Chondrocyte (in vitro differentiated cells): ENCODE measurements around the gene PLEKHG4. TPM values are rescaled to one million over a fixed set of nuclear protein-coding genes. Genes with fewer than 3 reads are reported as not detected.

Experiments
- DNase-seq: peaks from one replicate; pipeline ENCODE4 v3.0.0; 2021; ENCODE audit warnings: mixed read lengths, low spot score
- H3K27ac Mint-ChIP-seq: one replicate; pipeline ENCODE4 v1.8.0; 2021; ENCODE audit warnings: mild to moderate bottlenecking, moderate library complexity, mixed read lengths; ENCODE audit not compliant: unreplicated experiment
- H3K27me3 Mint-ChIP-seq: 2 replicates; pipeline ENCODE4 v1.8.0; 2021; ENCODE audit warnings: low read depth, mixed read lengths
- H3K36me3 Mint-ChIP-seq: 2 replicates; pipeline ENCODE4 v1.8.0; 2021; ENCODE audit warnings: low read depth, mixed read lengths
- H3K4me1 Mint-ChIP-seq: 2 replicates; pipeline ENCODE4 v1.8.0; 2021; ENCODE audit warnings: low read depth, mild to moderate bottlenecking, mixed read lengths
- H3K4me3 Mint-ChIP-seq: one replicate; pipeline ENCODE4 v1.8.0; 2021; ENCODE audit warnings: mild to moderate bottlenecking, moderate library complexity, mixed read lengths; ENCODE audit not compliant: unreplicated experiment
- H3K9me3 Mint-ChIP-seq: 2 replicates; pipeline ENCODE4 v1.8.0; 2021; ENCODE audit warnings: low read depth, mixed read lengths
- total RNA-seq: library from RNA; stranded (reverse); gene quantifications from 3 replicates; pipeline ENCODE4 v1.2.1, GENCODE V29; 2021
- TF ChIP-seq, protein P1 (sequence below): fragments of 200-600 bp; sonication (generic); IDR thresholded peaks from 2 replicates; pipeline ENCODE4 v1.5.0; 2021; ENCODE audit warnings: antibody characterized with exemption, mild to moderate bottlenecking, moderate library complexity

Gene PLEKHG4
- total RNA-seq, 1 donor from 2014 or later, result 22.4 TPM

DNA sequence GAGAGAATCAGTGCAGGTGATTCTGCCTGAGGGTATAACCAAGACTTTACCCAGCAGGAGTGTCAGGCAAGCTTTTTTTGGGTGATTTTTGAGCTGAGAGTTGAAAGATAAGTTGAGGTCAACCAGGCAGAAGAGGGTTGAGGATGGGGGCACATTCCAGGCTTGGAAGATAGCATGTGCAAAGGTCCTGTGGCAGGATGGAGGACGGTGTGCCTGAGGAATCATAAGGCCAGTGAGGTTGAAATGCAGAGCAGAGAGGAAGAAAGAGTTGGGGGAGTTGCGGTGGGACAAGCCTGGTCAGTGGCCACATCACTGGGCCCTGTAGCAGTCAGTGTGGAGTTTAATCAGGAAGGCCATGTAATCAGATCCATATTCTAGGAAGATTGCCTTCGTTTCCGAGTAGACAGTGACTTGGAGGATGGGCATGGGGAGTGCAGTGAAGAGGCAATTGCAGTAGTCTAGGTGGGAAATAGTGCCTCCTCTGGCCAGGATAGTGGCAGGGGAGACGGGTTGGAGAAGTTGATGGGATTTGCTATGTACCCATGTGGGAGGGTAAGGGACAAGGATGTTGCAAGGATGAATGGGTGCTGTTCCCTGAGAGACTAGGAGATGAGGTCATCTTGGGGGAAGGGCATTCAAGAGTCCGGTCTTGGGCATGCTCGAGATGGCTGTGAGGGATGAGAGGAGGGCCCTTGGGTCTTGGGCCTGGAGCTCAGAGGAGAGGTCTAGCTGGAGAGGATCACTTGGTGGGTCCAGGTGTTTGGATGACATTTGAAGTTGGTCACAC lies 3.9 kb downstream of the PLEKHG4 start:
- Mint-ChIP-seq H3K4me1 (peaks cover 14% of the 10 kb centered on the region), H3K27ac (no peak overlapping the region), H3K36me3 (no peaks in the 10 kb centered on the region)

DNA sequence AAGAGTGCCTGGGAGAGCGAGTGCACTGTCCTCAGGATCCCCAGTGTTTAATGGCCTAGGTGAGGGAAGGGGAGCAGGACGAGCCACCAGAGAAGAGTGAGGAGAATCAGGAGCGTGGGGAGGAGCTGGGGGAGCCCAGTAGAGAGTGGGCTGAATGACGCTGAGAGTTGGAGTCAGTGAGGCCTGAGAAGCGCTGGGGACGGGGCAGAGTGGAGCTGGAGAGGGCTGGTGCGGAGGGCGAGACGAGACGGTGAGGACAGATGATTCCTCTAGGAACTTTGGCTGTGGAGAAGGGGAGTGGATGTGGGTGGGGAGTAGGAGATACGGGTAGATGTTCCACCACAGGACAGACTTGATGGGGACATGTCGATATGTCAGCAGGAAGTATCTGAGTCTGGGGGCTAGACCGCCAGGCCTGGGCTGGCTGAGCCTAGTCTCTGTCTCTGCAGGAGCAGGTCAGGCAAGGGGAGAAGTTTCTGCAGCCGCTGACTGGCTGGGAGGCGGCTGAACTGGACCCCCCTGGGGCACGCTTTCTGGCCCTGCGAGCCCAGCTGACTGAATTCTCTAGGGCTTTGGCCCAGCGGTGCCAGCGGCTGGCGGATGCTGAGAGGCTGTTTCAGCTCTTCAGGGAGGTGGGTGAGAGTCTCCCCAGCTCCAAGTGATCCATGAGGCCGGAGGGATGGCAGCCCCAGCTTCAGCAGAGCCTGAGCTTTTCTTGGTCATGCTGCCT lies 4.7 kb downstream of the PLEKHG4 start:
- no peak overlapping the region for H3K4me3 Mint-ChIP-seq
- H3K4me1 Mint-ChIP-seq, result peaks cover 8% of the 10 kb centered on the region
- H3K27me3 Mint-ChIP-seq, result no peaks in the 10 kb centered on the region
- no peak for DNase-seq
- H3K9me3 Mint-ChIP-seq, result no peaks in the 10 kb centered on the region
- no peak overlapping the region for H3K27ac Mint-ChIP-seq
- H3K36me3 Mint-ChIP-seq, result no peaks in the 10 kb centered on the region
- TF ChIP-seq, protein P1, sequence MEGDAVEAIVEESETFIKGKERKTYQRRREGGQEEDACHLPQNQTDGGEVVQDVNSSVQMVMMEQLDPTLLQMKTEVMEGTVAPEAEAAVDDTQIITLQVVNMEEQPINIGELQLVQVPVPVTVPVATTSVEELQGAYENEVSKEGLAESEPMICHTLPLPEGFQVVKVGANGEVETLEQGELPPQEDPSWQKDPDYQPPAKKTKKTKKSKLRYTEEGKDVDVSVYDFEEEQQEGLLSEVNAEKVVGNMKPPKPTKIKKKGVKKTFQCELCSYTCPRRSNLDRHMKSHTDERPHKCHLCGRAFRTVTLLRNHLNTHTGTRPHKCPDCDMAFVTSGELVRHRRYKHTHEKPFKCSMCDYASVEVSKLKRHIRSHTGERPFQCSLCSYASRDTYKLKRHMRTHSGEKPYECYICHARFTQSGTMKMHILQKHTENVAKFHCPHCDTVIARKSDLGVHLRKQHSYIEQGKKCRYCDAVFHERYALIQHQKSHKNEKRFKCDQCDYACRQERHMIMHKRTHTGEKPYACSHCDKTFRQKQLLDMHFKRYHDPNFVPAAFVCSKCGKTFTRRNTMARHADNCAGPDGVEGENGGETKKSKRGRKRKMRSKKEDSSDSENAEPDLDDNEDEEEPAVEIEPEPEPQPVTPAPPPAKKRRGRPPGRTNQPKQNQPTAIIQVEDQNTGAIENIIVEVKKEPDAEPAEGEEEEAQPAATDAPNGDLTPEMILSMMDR, result no peak

More for the DNA sequence above, 3.9 kb downstream of the PLEKHG4 start:
- DNase-seq, result no peak
- TF ChIP-seq, protein P1, result no peak
- H3K4me3 Mint-ChIP-seq, result no peak overlapping the region
- H3K9me3 Mint-ChIP-seq, result no peaks in the 10 kb centered on the region
- no peaks in the 10 kb centered on the region for H3K27me3 Mint-ChIP-seq

DNA sequence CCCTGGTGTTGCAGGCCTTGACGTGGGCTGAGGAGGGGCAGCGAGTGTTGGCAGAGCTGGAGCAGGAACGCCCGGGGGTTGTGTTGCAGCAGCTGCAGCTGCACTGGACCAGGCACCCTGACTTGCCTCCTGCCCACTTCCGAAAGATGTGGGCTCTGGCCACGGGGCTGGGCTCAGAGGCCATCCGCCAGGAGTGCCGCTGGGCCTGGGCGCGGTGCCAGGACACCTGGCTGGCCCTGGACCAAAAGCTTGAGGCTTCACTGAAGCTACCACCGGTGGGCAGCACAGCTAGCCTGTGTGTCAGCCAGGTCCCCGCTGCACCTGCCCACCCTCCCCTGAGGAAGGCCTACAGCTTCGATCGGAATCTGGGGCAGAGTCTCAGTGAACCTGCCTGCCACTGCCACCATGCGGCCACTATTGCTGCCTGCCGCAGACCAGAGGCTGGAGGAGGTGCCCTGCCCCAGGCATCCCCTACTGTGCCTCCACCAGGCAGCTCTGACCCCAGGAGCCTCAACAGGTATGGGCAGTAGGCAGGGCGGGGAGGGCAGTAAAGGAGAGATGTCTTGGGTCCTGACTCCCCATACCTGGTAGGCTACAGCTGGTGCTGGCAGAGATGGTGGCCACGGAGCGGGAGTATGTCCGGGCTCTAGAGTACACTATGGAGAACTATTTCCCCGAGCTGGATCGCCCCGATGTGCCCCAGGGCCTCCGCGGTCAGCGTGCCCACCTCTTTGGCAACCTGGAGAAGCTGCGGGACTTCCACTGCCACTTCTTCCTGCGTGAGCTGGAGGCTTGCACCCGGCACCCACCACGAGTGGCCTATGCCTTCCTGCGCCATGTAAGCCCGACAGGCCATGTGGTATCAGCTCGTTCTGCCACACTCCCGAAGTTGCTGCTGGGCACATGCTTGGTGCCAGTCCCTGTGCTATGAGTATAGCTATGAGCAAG lies 5.6 kb downstream of the PLEKHG4 start:
- TF ChIP-seq, protein P1, result peak; percentile 75
- peaks cover 8% of the 10 kb centered on the region for H3K4me1 Mint-ChIP-seq
- H3K36me3 Mint-ChIP-seq, result no peaks in the 10 kb centered on the region
- no peaks in the 10 kb centered on the region for H3K27me3 Mint-ChIP-seq
- H3K27ac Mint-ChIP-seq, result no peak overlapping the region
- no peaks in the 10 kb centered on the region for H3K9me3 Mint-ChIP-seq
- H3K4me3 Mint-ChIP-seq, result no peak overlapping the region
- DNase-seq, result no peak

DNA sequence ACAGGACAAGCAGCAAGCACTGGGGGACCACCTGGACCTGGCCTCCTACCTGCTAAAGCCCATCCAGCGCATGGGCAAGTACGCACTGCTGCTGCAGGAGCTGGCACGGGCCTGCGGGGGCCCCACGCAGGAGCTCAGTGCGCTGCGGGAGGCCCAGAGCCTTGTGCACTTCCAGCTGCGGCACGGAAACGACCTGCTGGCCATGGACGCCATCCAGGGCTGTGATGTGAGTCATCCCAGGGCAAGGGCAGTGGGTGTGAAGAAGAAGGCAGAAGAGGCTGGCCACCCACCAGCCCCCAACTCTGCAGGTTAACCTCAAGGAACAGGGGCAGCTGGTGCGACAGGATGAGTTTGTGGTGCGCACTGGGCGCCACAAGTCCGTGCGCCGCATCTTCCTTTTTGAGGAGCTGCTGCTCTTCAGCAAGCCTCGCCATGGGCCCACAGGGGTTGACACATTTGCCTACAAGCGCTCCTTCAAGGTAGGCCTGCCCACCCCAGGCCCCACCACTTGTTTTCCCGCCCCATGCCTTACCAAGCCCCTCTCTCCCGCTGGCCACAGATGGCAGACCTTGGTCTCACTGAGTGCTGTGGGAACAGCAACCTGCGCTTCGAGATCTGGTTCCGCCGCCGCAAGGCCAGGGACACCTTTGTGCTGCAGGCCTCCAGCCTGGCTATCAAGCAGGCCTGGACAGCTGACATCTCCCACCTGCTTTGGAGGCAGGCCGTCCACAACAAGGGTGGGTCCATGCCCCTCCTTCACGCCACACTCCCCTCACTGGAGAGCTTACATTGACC lies 7.3 kb downstream of the PLEKHG4 start:
- Mint-ChIP-seq H3K27me3 (no peaks in the 10 kb centered on the region), H3K9me3 (no peaks in the 10 kb centered on the region), H3K4me3 (no peak overlapping the region), H3K36me3 (no peaks in the 10 kb centered on the region), H3K27ac (no peak overlapping the region), H3K4me1 (peaks cover 8% of the 10 kb centered on the region)
- DNase-seq, result no peak
- TF ChIP-seq, protein P1, result no peak
